Erythroblast (primary cell): ENCODE results near the gene HASPIN.

Experiments
- DNase-seq, 2 experiments: peaks; one replicate each; lab custom pipeline; 2025; lab: John Stamatoyannopoulos, UW
- GATA1 ChIP-seq: IDR thresholded peaks from 2 replicates; pipeline ENCODE4 v1.6.1; 2011; ENCODE audit warnings: low read depth, mild to moderate bottlenecking, control low read depth, low read length, moderate library complexity
- POLR2A ChIP-seq: IDR thresholded peaks from 2 replicates; pipeline ENCODE4 v1.6.1; 2011; ENCODE audit warnings: mild to moderate bottlenecking, low read length

Gene HASPIN

DNA sequence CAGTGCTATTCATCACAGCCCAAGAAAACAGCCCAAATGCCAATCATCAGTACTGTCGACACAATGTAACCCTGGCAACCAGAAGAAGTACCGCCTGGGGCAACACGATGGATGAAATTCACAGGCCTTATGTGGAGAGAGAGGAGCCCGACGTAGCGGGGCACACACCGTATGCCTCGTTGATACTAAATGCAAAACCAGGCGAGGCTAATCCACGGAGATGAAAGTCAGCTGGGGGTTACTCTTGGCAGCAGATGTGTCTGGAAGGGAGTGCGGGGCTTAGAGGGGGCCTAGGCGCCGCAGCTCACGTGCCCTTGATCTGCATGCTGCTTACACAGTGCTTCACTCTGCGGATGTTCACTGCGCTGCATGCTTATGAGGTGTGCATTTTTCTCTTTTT is 47.4 kb downstream of the HASPIN start:
- TF ChIP-seq GATA1: no peak
- no peak for TF ChIP-seq POLR2A
- no peak for DNase-seq

DNA sequence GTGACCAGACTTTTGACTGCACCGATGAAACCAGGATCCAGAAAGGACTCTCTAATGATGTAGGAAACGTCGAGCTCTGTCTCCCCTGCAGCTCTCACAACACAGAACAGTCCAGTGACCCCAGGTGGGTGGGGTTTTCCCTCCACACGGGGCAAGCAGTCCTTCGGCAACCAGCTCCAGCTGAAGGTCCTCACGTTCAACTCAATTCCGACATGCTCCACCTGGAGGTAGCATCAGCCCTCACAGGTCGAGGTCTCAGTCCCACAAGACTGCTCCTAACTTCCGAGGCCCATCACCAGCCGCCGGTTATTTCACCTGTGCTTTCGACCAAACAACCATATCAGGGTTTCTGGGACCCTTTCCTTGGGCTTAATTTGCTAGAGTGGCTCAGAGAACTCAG is 49.1 kb downstream of the HASPIN start:
- no peak for DNase-seq
- TF ChIP-seq POLR2A (no peak), GATA1 (no peak)

DNA sequence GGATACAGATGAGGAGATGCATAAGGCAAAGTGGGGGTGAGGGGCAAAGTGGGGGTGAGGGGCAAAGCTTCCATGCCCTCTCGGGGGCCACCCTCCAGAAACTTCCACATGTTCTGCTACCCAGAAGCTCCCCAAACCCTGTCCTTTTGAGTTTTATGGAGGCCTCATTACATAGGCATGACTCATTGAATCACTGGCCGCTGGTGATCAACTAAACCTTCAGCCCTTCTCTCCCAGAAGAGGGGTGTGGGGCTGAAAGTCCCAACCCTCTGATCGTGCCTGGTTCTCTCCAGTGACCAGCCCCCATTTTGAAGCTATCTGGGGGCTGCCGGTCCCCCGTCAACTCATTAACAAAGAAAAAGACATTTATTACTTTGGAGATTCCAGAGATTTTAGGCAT is 49.8 kb downstream of the HASPIN start:
- no peak for TF ChIP-seq GATA1
- no peak for TF ChIP-seq POLR2A
- no peak for DNase-seq

DNA sequence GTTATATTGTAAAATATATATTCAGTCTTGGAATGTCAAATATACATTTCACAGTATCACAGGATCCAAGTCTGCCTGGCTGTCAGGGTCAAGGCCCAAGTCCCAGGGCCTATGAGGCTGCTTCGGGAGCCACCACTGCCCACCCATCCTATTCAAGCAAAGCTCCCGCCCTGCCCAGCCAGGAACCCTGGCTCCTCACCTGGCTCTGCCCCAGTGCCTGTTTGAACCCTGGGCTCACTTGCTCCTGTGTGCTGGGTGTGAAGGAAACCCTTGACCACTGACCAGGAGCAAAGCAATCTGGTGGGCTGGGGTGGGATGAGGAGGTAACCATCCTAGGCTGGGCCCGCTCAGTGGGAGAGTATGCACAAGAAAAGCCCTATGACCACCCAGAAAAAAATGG is 50.3 kb downstream of the HASPIN start:
- no peak for TF ChIP-seq POLR2A
- TF ChIP-seq GATA1: no peak
- DNase-seq: no peak
